HCT116 (cell line): ENCODE results near the gene ZNF248. TPM values are rescaled to one million over a fixed set of nuclear protein-coding genes. Genes with fewer than 3 reads are reported as not detected.

Source experiments
- ATAC-seq: fragments of 200-7000 bp; cut with Tn5 transposase; 2 replicates; pipeline ENCODE4 v1.9.1; 2020; ENCODE audit warnings: mild to moderate bottlenecking, moderate library complexity
- BruUV-seq: library from RNA; stranded (reverse); fragments of 400-500 nt; replicated peaks from 2 replicates; lab custom pipeline; 2021; lab: Mats Ljungman, UMichigan
- CTCF ChIA-PET: fragments of 300-600 bp; sonication (Branson Sonifier 250); formaldehyde crosslinking; loops from one replicate; lab custom pipeline; 2021; ENCODE audit warnings: antibody characterized with exemption; lab: Charles Lee
- POLR2A ChIA-PET: fragments of 300-600, 350-600 bp; sonication (Branson Sonifier 250); formaldehyde crosslinking; loops from one replicate; lab custom pipeline; 2021; ENCODE audit warnings: antibody characterized with exemption; lab: Charles Lee
- RAD21 ChIA-PET, 2 experiments: fragments of 300-600 bp; sonication (Branson Sonifier 250); formaldehyde crosslinking; loops; one replicate each; lab custom pipeline; 2023; ENCODE audit warnings: low total read pairs in 2 of 2; ENCODE audit not compliant: uncharacterized antibody in 2 of 2, unreplicated experiment in 2 of 2, low non-redundant PET in 1 of 2; lab: Charles Lee
- DNase-seq: peaks from one replicate; pipeline ENCODE4 v3.0.0-alpha.2; 2010; ENCODE audit warnings: low read depth, low spot score
- H2AFZ ChIP-seq: fragments of 200-600 bp; shearing (Covaris generic), sonication (generic); 2 replicates; pipeline ENCODE4 v1.6.1; 2017; ENCODE audit warnings: low read depth, mixed run types, mixed read lengths, antibody characterized with exemption, low read length; ENCODE audit not compliant: poor library complexity, severe bottlenecking
- H3K27ac ChIP-seq: 2 replicates; pipeline ENCODE4 v1.5.1; 2012; ENCODE audit warnings: low read depth, low read length
- H3K27me3 ChIP-seq: fragments of 200-600 bp; sonication (generic); 2 replicates; pipeline ENCODE4 v1.6.1; 2016; ENCODE audit warnings: mixed run types, low read length, mixed read lengths; ENCODE audit not compliant: insufficient read depth
- H3K36me3 ChIP-seq, 2 experiments: fragments of 200-500 bp in 1 of 2; fragments of 200-600 bp in 1 of 2; sonication (Bioruptor generic) in 1 of 2; sonication (generic) in 1 of 2; 2 replicates each; pipeline versions ENCODE4 v1.5.1 to v1.6.1; 2014 to 2016; ENCODE audit warnings: low read length in 2 of 2, inconsistent platforms in 1 of 2, mixed read lengths in 1 of 2, mixed run types in 1 of 2; ENCODE audit not compliant: insufficient read depth in 2 of 2, control insufficient read depth in 1 of 2
- H3K4me1 ChIP-seq, 2 experiments: fragments of 200-600 bp in 1 of 2; sonication (generic) in 1 of 2; 2 replicates each; pipeline versions ENCODE4 v1.5.1 to v1.6.1; 2012 to 2017; ENCODE audit warnings: low read length in 2 of 2, inconsistent platforms in 1 of 2, mild to moderate bottlenecking in 1 of 2, mixed read lengths in 1 of 2, mixed run types in 1 of 2, moderate library complexity in 1 of 2; ENCODE audit not compliant: insufficient read depth in 2 of 2, control insufficient read depth in 1 of 2
- H3K4me2 ChIP-seq: fragments of 200-600 bp; sonication (generic); 2 replicates; pipeline ENCODE4 v1.6.1; 2017; ENCODE audit warnings: mixed run types, low read length, mixed read lengths
- H3K4me3 ChIP-seq, 2 experiments: fragments of 200-600 bp in 1 of 2; sonication (generic) in 1 of 2; replicated peaks in 1 of 2; 2 replicates each; pipeline ENCODE4 v1.5.1; 2011 to 2016; ENCODE audit warnings: low read length in 2 of 2, control low read depth in 1 of 2, low read depth in 1 of 2, mild to moderate bottlenecking in 1 of 2, mixed read lengths in 1 of 2, mixed run types in 1 of 2
- H3K79me2 ChIP-seq: fragments of 200-600 bp; sonication (generic); 2 replicates; pipeline ENCODE4 v1.6.1; 2017; ENCODE audit warnings: mild to moderate bottlenecking, mixed run types, low read length, moderate library complexity, mixed read lengths; ENCODE audit not compliant: insufficient read depth
- H3K9ac ChIP-seq: fragments of 200-600 bp; sonication (generic); 2 replicates; pipeline ENCODE4 v1.6.1; 2016; ENCODE audit warnings: low read length, mixed read lengths
- H3K9me2 ChIP-seq: fragments of 200-600 bp; sonication (generic), shearing (Covaris generic); 2 replicates; pipeline ENCODE4 v1.6.1; 2017; ENCODE audit warnings: mixed run types, mild to moderate bottlenecking, moderate library complexity; ENCODE audit not compliant: insufficient read depth
- H3K9me3 ChIP-seq, 2 experiments: fragments of 200-500 bp in 1 of 2; fragments of 200-600 bp in 1 of 2; sonication (Bioruptor generic) in 1 of 2; sonication (generic) in 1 of 2; 2 replicates each; pipeline ENCODE4 v1.6.1; 2014 to 2017; ENCODE audit warnings: low read length in 2 of 2, mixed read lengths in 2 of 2, inconsistent platforms in 1 of 2, low read depth in 1 of 2, mild to moderate bottlenecking in 1 of 2, mixed run types in 1 of 2, moderate library complexity in 1 of 2; ENCODE audit not compliant: control insufficient read depth in 1 of 2, insufficient read depth in 1 of 2
- H4K20me1 ChIP-seq: fragments of 200-600 bp; sonication (generic), shearing (Covaris generic); 2 replicates; pipeline ENCODE4 v1.6.1; 2017; ENCODE audit warnings: mixed run types, mild to moderate bottlenecking, moderate library complexity; ENCODE audit not compliant: insufficient read depth
- CBX3 ChIP-seq: IDR thresholded peaks from 2 replicates; pipeline ENCODE4 v1.6.1; 2012; ENCODE audit warnings: low read depth
- CEBPB ChIP-seq: IDR thresholded peaks from 2 replicates; pipeline ENCODE4 v1.6.1; 2012; ENCODE audit warnings: low read depth
- EGR1 ChIP-seq: IDR thresholded peaks from 2 replicates; pipeline ENCODE4 v1.6.1; 2012; ENCODE audit warnings: low read depth
- ELF1 ChIP-seq: IDR thresholded peaks from 2 replicates; pipeline ENCODE4 v1.6.1; 2012; ENCODE audit warnings: low read depth, borderline replicate concordance
- JUND ChIP-seq: IDR thresholded peaks from 2 replicates; pipeline ENCODE4 v1.6.1; 2012
- POLR2A ChIP-seq: IDR thresholded peaks from 2 replicates; pipeline ENCODE4 v1.7.0; 2011; ENCODE audit warnings: borderline replicate concordance; ENCODE audit not compliant: insufficient read depth, insufficient read length; ENCODE audit errors: extremely low read depth
- POLR2AphosphoS5 ChIP-seq: IDR thresholded peaks from 2 replicates; pipeline ENCODE4 v1.6.1; 2011; ENCODE audit warnings: mild to moderate bottlenecking, low read depth, low read length, moderate library complexity
- RAD21 ChIP-seq: IDR thresholded peaks from 2 replicates; pipeline ENCODE4 v1.6.1; 2012; ENCODE audit warnings: low read depth, mild to moderate bottlenecking
- SP1 ChIP-seq: IDR thresholded peaks from 2 replicates; pipeline ENCODE4 v1.6.1; 2012; ENCODE audit warnings: low read depth
- SRF ChIP-seq: IDR thresholded peaks from 2 replicates; pipeline ENCODE4 v1.6.1; 2012; ENCODE audit warnings: low read depth
- TCF7L2 ChIP-seq: IDR thresholded peaks from 2 replicates; pipeline ENCODE4 v1.7.0; 2011; ENCODE audit warnings: borderline replicate concordance, inconsistent platforms; ENCODE audit not compliant: insufficient read depth, insufficient read length; ENCODE audit errors: extremely low read depth
- ZFX ChIP-seq: fragments of 450-650 bp; IDR thresholded peaks from 2 replicates; pipeline ENCODE4 v1.6.1; 2017
- ZNF274 ChIP-seq: fragments of 200-500 bp; sonication (Bioruptor generic); IDR thresholded peaks from 2 replicates; pipeline ENCODE4 v1.6.1; 2014; ENCODE audit warnings: mild to moderate bottlenecking, low read depth, low read length, inconsistent platforms
- intact Hi-C: fragments of 100-400 bp; cut with micrococcal nuclease; formaldehyde crosslinking; loops from 2 replicates; pipeline ENCODE4 v1.10.0; 2022
- total RNA-seq: library from RNA; stranded (reverse); gene quantifications from one replicate; pipeline ENCODE4 v1.2.1, GENCODE V29; 2021; ENCODE audit not compliant: unreplicated experiment
- TF ChIP-seq, protein P1 (sequence below): IDR thresholded peaks from 2 replicates; pipeline ENCODE4 v1.6.1; 2012
- TF ChIP-seq, protein P2 (sequence below): IDR thresholded peaks from 2 replicates; pipeline ENCODE4 v1.6.1; 2011; ENCODE audit warnings: mild to moderate bottlenecking, low read length, moderate library complexity; ENCODE audit not compliant: insufficient replicate concordance; ENCODE audit errors: extremely low read depth
- TF ChIP-seq, protein P3 (sequence below): IDR thresholded peaks from 2 replicates; pipeline ENCODE4 v1.6.1; 2012

The ZNF248 gene
- total RNA-seq, 1 experiment from 2014 or later: 6.2 TPM

DNA sequence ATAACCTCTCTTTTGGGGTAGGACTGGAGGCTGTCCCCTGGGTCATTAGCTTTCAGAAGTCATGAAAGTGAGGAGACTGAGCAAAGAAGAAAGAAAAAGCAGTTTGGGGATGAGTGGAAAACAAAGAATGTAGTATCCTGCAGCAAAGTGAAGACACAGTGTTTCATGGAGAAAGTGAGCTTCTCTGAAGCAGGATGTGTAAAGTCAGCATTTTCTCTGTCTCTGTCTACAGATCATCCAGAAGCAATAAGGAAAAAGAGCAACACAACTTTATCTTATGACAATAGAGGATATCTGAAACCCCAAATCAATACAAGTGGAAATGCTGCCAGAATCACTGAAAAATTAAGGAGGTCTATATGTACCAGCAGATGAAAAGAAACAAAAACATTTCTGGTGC, 28.4 kb upstream of the ZNF248 start:
- no peak overlapping the region for H3K9ac ChIP-seq
- ChIA-PET POLR2A (no interaction called here), CTCF (no interaction called here)
- H3K9me2 ChIP-seq: no peaks in the 10 kb centered on the region
- no peak overlapping the region for H3K4me3 ChIP-seq
- no peaks in the 10 kb centered on the region for H3K36me3 ChIP-seq
- H3K4me2 ChIP-seq: no peak overlapping the region
- H3K9me3 ChIP-seq: no peaks in the 10 kb centered on the region
- TF ChIP-seq CBX3 (no peak), EGR1 (no peak), ZFX (no peak), SRF (no peak), POLR2A (no peak), CEBPB (no peak), TCF7L2 (no peak), ZNF274 (no peak), POLR2AphosphoS5 (no peak), SP1 (no peak), JUND (no peak), RAD21 (no peak), ELF1 (no peak)
- TF ChIP-seq, protein P1, sequence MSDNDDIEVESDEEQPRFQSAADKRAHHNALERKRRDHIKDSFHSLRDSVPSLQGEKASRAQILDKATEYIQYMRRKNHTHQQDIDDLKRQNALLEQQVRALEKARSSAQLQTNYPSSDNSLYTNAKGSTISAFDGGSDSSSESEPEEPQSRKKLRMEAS: no peak
- TF ChIP-seq, protein P2, sequence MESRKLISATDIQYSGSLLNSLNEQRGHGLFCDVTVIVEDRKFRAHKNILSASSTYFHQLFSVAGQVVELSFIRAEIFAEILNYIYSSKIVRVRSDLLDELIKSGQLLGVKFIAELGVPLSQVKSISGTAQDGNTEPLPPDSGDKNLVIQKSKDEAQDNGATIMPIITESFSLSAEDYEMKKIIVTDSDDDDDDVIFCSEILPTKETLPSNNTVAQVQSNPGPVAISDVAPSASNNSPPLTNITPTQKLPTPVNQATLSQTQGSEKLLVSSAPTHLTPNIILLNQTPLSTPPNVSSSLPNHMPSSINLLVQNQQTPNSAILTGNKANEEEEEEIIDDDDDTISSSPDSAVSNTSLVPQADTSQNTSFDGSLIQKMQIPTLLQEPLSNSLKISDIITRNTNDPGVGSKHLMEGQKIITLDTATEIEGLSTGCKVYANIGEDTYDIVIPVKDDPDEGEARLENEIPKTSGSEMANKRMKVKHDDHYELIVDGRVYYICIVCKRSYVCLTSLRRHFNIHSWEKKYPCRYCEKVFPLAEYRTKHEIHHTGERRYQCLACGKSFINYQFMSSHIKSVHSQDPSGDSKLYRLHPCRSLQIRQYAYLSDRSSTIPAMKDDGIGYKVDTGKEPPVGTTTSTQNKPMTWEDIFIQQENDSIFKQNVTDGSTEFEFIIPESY: no peak
- TF ChIP-seq, protein P3, sequence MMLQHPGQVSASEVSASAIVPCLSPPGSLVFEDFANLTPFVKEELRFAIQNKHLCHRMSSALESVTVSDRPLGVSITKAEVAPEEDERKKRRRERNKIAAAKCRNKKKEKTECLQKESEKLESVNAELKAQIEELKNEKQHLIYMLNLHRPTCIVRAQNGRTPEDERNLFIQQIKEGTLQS: no peak
- TF ChIP-seq, all 23 proteins: peak for 0
- no peak for ATAC-seq
- H3K4me1 ChIP-seq: no peaks in the 10 kb centered on the region
- DNase-seq: no peak
- H3K27me3 ChIP-seq: no peaks in the 10 kb centered on the region
- H3K27ac ChIP-seq: no peak overlapping the region
- H2AFZ ChIP-seq: no peak overlapping the region
- no peaks in the 10 kb centered on the region for H4K20me1 ChIP-seq
- RAD21 ChIA-PET: no interaction called here
- no TSS peak for BruUV-seq
- H3K79me2 ChIP-seq: no peaks in the 10 kb centered on the region
- intact Hi-C loops: no loop called here
